ENCODE data around the gene GRK1. TPM values are rescaled to one million over a fixed set of nuclear protein-coding genes. Genes with fewer than 3 reads are reported as not detected.
"Not testable (repeated sequence)": the region's sequence is repeated elsewhere in the genome, so short reads cannot be mapped to it uniquely, and the experiment has no call there.

Gene GRK1
- total and polyA plus RNA-seq, 4 donors: 0.36 to 0.97 (median 0.67) TPM

- H3K27ac ChIP-seq (ENCODE audit: low read depth, low read length); H3K9me3 ChIP-seq (ENCODE audit: control insufficient read depth, insufficient read depth, low read length); DNase-seq (ENCODE audit: low read depth in 4 of 6, low spot score in 6 of 6); H3K36me3 ChIP-seq (ENCODE audit: control insufficient read depth, insufficient read depth, low read length): not testable (repeated sequence)
- peaks cover 33% of the 10 kb centered on the region for H3K4me1 ChIP-seq (ENCODE audit: control insufficient read depth, insufficient read depth, low read length)
- H3K4me3 ChIP-seq (ENCODE audit: low read depth, low read length): peak overlapping the region; percentile 58
- 0% methylated on average over 1 of the region's 75 CpGs for WGBS (ENCODE audit: insufficient coverage)
- H3K27me3 ChIP-seq (ENCODE audit: control insufficient read depth, insufficient read depth, low read length): peaks cover 13% of the 10 kb centered on the region
Measured at GRCh38 chr13:113725329-113726105, 58.5 kb downstream of the GRK1 start.

GRCh38 chr13:113726106-113726821 lies 59.2 kb downstream of the GRK1 start:
- DNase-seq (ENCODE audit: low read depth in 4 of 6, low spot score in 6 of 6): peak in 2 of 6 donors; percentile 56 to 58
- H3K27ac ChIP-seq (ENCODE audit: low read depth, low read length): peak overlapping the region; percentile 71
- H3K9me3 ChIP-seq (ENCODE audit: control insufficient read depth, insufficient read depth, low read length); H3K36me3 ChIP-seq (ENCODE audit: control insufficient read depth, insufficient read depth, low read length): not testable (repeated sequence)
- H3K4me1 ChIP-seq (ENCODE audit: control insufficient read depth, insufficient read depth, low read length): peaks cover 33% of the 10 kb centered on the region
- peaks cover 16% of the 10 kb centered on the region for H3K27me3 ChIP-seq (ENCODE audit: control insufficient read depth, insufficient read depth, low read length)
- 35% methylated on average over 22 of the region's 54 CpGs for WGBS (ENCODE audit: insufficient coverage)
- peak overlapping the region; percentile 44 for H3K4me3 ChIP-seq (ENCODE audit: low read depth, low read length)

DNA sequence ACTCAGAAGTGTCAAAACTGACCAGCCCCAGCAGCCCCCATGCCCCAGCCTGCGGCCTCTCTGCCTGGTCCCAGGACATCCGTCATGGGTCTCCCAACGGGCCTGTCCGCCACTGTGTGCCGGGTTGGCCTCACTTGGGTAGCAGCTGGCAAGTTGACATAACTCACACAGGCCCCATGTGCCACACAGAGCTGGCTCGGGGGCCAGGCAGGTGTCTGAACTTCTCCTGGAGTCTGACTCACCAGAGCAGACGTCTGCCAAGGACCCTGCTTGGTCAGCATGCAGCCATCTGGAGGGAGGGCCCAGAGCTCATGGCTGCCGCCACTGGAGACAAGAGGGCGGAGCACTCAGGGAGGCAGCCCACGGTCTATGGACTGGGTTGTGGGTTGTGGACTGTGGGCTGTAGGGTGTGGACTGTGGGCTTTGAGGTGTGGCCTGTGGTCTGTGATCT lies 60.0 kb downstream of the GRK1 start:
- Histone ChIP-seq H3K27me3 (ENCODE audit: control insufficient read depth, insufficient read depth, low read length) (peaks cover 16% of the 10 kb centered on the region), H3K4me3 (ENCODE audit: low read depth, low read length) (no peak overlapping the region), H3K9me3 (ENCODE audit: control insufficient read depth, insufficient read depth, low read length) (no peaks in the 10 kb centered on the region), H3K4me1 (ENCODE audit: control insufficient read depth, insufficient read depth, low read length) (peaks cover 33% of the 10 kb centered on the region), H3K36me3 (ENCODE audit: control insufficient read depth, insufficient read depth, low read length) (no peaks in the 10 kb centered on the region), H3K27ac (ENCODE audit: low read depth, low read length) (no peak overlapping the region)
- peak in 1 of 6 donors; percentile 15 for DNase-seq (ENCODE audit: low read depth in 4 of 6, low spot score in 6 of 6)
- 93% methylated on average over 10 of the region's 10 CpGs for whole genome bisulfite sequencing (ENCODE audit: insufficient coverage)

DNA sequence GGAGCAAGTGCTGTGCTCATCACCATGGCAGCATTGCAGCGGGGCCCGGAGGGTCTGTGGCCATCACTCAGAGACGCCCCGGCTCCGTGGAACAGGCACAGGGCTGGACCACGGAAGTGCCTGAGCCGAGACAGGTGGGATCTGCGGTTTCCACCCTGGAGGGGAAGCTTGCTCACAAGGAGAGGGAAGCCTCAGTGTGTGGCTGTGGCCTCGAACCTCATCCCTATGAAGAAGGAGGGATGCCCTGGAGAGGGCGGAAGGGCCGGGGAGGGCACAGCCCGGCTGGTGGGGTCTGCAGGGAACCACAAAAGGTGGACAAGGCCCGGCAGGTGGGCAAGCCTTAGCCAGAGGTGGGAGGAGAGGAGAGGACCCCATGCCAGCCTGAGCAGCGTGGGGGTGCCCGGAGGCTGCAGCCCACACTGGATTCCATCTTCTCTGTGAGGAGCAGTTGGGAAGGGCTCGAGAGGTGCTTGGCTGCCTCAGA lies 61.6 kb downstream of the GRK1 start:
- Histone ChIP-seq H3K27me3 (ENCODE audit: control insufficient read depth, insufficient read depth, low read length) (peaks cover 16% of the 10 kb centered on the region), H3K4me3 (ENCODE audit: low read depth, low read length) (no peak overlapping the region), H3K9me3 (ENCODE audit: control insufficient read depth, insufficient read depth, low read length) (no peaks in the 10 kb centered on the region), H3K36me3 (ENCODE audit: control insufficient read depth, insufficient read depth, low read length) (no peaks in the 10 kb centered on the region), H3K4me1 (ENCODE audit: control insufficient read depth, insufficient read depth, low read length) (peaks cover 32% of the 10 kb centered on the region), H3K27ac (ENCODE audit: low read depth, low read length) (no peak overlapping the region)
- DNase-seq (ENCODE audit: low read depth in 4 of 6, low spot score in 6 of 6): no peak
- 96% methylated on average over 15 of the region's 16 CpGs for WGBS (ENCODE audit: insufficient coverage)

DNA sequence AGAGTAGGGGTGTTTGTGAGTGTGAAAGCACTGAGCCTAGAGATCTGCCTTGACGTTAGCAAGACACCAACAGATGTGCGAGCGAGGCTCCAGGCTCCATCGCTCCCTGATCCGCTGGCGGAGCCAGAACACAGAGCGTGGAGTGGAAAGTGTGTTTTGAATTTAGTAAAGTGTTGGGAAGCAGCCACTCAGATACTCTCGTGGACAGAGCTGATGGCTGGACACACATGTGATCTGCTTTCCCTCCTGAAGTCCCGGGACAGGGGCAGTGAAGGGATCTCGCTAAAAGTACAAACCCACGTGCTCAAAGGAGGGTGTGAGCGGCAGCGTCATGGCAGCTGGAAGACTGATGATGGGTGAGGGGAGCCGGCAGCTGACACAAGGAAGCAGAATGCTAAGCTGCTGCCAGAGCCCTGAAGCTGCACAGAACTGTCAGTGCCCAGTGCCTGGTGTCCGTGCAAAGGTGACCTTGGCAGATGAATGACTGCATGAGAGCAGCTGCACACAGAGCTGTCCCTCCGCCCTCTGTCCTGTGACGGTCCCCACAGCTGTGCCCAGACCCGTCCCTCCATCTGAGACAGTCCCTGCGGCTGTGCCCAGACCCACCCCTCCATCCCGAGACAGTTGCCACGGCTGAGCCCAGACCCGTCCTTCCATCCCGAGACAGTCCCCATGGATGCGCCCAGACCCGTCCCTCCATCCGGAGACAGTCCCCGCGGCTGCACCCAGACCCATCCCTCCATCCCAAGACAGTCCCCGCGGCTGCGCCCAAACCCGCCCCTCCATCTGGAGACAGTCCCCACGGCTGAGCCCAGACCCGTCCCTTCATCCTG lies 62.4 kb downstream of the GRK1 start:
- WGBS (ENCODE audit: insufficient coverage): 51% methylated on average over 34 of the region's 34 CpGs
- H3K27me3 ChIP-seq (ENCODE audit: control insufficient read depth, insufficient read depth, low read length): peaks cover 16% of the 10 kb centered on the region

GRCh38 chr13:113730258-113730691 lies 63.3 kb downstream of the GRK1 start:
- WGBS (ENCODE audit: insufficient coverage): 39% methylated on average over 21 of the region's 21 CpGs
- no peak overlapping the region for H3K27ac ChIP-seq (ENCODE audit: low read depth, low read length)
- H3K4me1 ChIP-seq (ENCODE audit: control insufficient read depth, insufficient read depth, low read length): peaks cover 20% of the 10 kb centered on the region

More for the DNA sequence above, 62.4 kb downstream of the GRK1 start:
- Histone ChIP-seq H3K36me3 (ENCODE audit: control insufficient read depth, insufficient read depth, low read length) (peaks cover 2% of the 10 kb centered on the region), H3K4me3 (ENCODE audit: low read depth, low read length) (no peak overlapping the region), H3K4me1 (ENCODE audit: control insufficient read depth, insufficient read depth, low read length) (peaks cover 24% of the 10 kb centered on the region), H3K27ac (ENCODE audit: low read depth, low read length) (no peak overlapping the region), H3K9me3 (ENCODE audit: control insufficient read depth, insufficient read depth, low read length) (no peaks in the 10 kb centered on the region)
- DNase-seq (ENCODE audit: low read depth in 4 of 6, low spot score in 6 of 6): peak in 1 of 6 donors; percentile 47

DNA sequence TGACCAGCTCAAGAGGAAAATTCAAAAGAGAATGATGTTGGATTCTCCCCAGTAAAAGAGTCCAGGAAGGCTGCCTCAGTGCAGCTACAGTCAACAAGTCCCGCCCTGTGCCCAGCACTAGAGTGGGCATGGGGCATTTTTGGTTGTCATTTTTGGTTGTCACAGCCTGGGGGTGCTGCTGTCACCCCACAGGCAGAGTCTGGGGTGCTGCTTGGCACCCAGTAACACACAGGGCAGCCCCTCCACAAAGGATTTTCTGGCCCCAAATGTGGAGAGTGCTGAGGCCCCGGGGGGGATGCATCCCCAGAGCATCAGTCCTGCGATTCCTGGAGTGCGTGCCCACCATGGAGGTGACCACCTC lies 63.8 kb downstream of the GRK1 start:
- H3K36me3 ChIP-seq (ENCODE audit: control insufficient read depth, insufficient read depth, low read length): peaks cover 8% of the 10 kb centered on the region
- H3K9me3 ChIP-seq (ENCODE audit: control insufficient read depth, insufficient read depth, low read length): no peaks in the 10 kb centered on the region
- DNase-seq (ENCODE audit: low read depth in 4 of 6, low spot score in 6 of 6): no peak
- H3K4me1 ChIP-seq (ENCODE audit: control insufficient read depth, insufficient read depth, low read length): peaks cover 20% of the 10 kb centered on the region
- H3K27me3 ChIP-seq (ENCODE audit: control insufficient read depth, insufficient read depth, low read length): peaks cover 16% of the 10 kb centered on the region
- 96% methylated on average over 4 of the region's 4 CpGs for WGBS (ENCODE audit: insufficient coverage)
- no peak overlapping the region for H3K27ac ChIP-seq (ENCODE audit: low read depth, low read length)
- H3K4me3 ChIP-seq (ENCODE audit: low read depth, low read length): no peak overlapping the region

More at GRCh38 chr13:113730258-113730691, 63.3 kb downstream of the GRK1 start:
- Histone ChIP-seq H3K4me3 (ENCODE audit: low read depth, low read length) (no peak overlapping the region), H3K27me3 (ENCODE audit: control insufficient read depth, insufficient read depth, low read length) (peaks cover 16% of the 10 kb centered on the region), H3K36me3 (ENCODE audit: control insufficient read depth, insufficient read depth, low read length) (peaks cover 4% of the 10 kb centered on the region), H3K9me3 (ENCODE audit: control insufficient read depth, insufficient read depth, low read length) (no peaks in the 10 kb centered on the region)
- no peak for DNase-seq (ENCODE audit: low read depth in 4 of 6, low spot score in 6 of 6)

DNA sequence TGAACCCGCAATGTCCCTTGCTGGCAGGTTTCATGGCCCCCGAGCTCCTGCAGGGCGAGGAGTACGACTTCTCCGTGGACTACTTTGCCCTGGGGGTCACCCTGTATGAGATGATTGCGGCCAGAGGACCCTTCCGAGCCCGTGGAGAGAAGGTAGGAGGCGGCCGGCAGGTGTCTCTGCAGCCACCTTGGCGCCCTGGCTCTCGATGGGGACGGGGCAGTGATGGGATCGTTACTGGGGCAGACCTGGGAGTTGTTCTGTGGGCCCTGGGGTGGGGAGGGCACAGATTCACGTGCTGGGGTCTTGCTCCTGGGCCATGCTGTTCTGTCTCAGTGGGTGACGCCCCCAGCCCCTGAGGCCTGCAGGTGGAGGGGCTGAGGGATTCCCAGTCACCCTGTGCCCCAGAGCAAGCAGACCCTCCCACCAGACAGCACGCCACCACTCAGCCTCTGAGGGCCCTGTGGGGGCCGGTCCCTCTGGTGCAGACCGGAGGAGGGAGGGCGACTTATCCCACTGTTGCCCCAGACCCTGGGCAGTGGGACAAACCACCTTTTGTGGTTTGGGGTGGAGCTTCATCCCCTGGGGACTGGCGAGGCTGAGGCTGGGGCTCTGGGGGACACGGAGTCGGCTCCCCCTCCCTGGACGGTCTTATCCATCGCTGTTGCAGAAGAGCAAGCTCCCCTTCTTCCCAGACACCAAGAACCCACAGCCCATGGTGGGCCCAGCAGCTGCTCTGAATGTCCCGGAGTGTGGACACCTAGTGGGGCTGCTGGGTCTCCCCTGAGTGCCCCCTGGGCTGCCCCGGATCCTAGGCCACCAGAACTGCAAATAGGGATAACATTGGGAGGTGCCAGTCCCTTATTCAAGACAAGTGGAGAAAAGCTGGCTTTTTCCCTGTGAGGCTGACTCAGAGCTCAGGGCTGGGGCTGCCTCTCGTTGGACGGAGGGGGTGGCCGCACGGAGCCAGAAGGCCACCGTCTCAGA lies 64.5 kb downstream of the GRK1 start:
- H3K36me3 ChIP-seq (ENCODE audit: control insufficient read depth, insufficient read depth, low read length): peaks cover 8% of the 10 kb centered on the region
- H3K4me3 ChIP-seq (ENCODE audit: low read depth, low read length): no peak overlapping the region
- DNase-seq (ENCODE audit: low read depth in 4 of 6, low spot score in 6 of 6): no peak
- 84% methylated on average over 32 of the region's 32 CpGs for WGBS (ENCODE audit: insufficient coverage)
- peaks cover 16% of the 10 kb centered on the region for H3K27me3 ChIP-seq (ENCODE audit: control insufficient read depth, insufficient read depth, low read length)
- H3K4me1 ChIP-seq (ENCODE audit: control insufficient read depth, insufficient read depth, low read length): peaks cover 18% of the 10 kb centered on the region
- no peak overlapping the region for H3K27ac ChIP-seq (ENCODE audit: low read depth, low read length)
- H3K9me3 ChIP-seq (ENCODE audit: control insufficient read depth, insufficient read depth, low read length): no peaks in the 10 kb centered on the region
